Ishikawa (cell line): ENCODE data around the gene CFAP90.

ENCODE experiments used
- EP300 ChIP-seq: IDR thresholded peaks from 2 replicates; pipeline ENCODE4 v1.6.1; 2012; ENCODE audit warnings: borderline replicate concordance
- NFIC ChIP-seq: IDR thresholded peaks from 2 replicates; pipeline ENCODE4 v1.6.1; 2012
- RAD21 ChIP-seq: IDR thresholded peaks from 2 replicates; pipeline ENCODE4 v1.6.1; 2012; ENCODE audit warnings: low read depth
- TAF1 ChIP-seq: IDR thresholded peaks from 2 replicates; pipeline ENCODE4 v1.6.1; 2012; ENCODE audit warnings: low read depth, mild to moderate bottlenecking
- YY1 ChIP-seq: IDR thresholded peaks from 2 replicates; pipeline ENCODE4 v1.6.1; 2012; ENCODE audit warnings: low read depth
- ZBTB7A ChIP-seq: IDR thresholded peaks from 2 replicates; pipeline ENCODE4 v1.6.1; 2012; ENCODE audit warnings: low read depth
- TF ChIP-seq, protein P1 (sequence below): IDR thresholded peaks from 2 replicates; pipeline ENCODE4 v1.6.1; 2012

- TF ChIP-seq RAD21 (peak; percentile 84), YY1 (no peak), NFIC (no peak), ZBTB7A (no peak), TAF1 (no peak), EP300 (no peak)
- TF ChIP-seq, protein P1, sequence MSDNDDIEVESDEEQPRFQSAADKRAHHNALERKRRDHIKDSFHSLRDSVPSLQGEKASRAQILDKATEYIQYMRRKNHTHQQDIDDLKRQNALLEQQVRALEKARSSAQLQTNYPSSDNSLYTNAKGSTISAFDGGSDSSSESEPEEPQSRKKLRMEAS: no peak
Measured at GRCh38 chr5:7815892-7816534, 34.9 kb downstream of the CFAP90 start.
